ENCODE results near the gene NEK5.

NEK5 gene

DNA sequence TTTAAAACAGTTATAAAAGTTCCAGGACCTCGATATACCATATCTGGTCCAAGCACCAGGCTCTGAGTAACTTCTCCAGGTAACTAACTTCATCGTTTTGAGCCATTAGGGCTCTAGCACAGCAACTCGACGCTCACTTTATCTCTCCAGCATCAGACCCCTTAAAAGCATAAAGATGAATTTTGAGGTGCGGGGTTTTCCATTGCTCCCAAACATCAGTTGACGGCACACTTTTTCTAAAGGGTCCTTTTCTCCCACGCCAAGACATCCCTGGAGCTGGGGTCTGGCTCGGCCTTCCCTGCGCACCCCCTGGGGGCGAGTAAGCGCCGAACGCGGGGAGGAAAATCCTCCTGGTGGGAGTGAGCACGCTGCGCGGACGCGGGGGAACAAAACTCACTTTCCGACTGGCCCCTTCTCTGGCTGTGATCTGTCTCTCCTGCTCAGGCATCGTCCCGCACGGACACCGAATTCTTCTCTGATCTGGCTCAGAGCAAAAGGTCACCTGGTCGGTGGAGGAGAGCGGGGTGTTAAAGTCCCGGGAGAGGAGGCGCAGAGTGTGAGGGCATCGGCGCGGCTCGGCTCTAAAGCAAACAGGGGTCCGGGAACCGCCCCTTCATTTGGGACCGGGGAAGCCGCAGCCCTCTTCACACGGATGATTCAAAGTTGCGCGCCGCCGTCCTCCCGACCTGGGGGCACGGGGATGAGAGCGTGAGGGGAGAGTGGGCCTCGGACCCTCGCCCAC lies 117.8 kb downstream of the NEK5 start, which contains the start of gene ATP7B:
ATP7B (minus strand) TSS at position 561 of the 742 bp plus-strand sequence; CDS start at position 448, 113 bp downstream.
- no peak for DNase-seq (ENCODE audit: low read depth)
- H3K4me3 ChIP-seq (ENCODE audit: low read length), result peak within 1 kb of the TSS; percentile 97
- TF ChIP-seq, protein P1, sequence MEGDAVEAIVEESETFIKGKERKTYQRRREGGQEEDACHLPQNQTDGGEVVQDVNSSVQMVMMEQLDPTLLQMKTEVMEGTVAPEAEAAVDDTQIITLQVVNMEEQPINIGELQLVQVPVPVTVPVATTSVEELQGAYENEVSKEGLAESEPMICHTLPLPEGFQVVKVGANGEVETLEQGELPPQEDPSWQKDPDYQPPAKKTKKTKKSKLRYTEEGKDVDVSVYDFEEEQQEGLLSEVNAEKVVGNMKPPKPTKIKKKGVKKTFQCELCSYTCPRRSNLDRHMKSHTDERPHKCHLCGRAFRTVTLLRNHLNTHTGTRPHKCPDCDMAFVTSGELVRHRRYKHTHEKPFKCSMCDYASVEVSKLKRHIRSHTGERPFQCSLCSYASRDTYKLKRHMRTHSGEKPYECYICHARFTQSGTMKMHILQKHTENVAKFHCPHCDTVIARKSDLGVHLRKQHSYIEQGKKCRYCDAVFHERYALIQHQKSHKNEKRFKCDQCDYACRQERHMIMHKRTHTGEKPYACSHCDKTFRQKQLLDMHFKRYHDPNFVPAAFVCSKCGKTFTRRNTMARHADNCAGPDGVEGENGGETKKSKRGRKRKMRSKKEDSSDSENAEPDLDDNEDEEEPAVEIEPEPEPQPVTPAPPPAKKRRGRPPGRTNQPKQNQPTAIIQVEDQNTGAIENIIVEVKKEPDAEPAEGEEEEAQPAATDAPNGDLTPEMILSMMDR (conservative IDR thresholded peaks at IDR 0.05; ENCODE audit: low read length), result peak; percentile 25

GRCh38 chr13:52009946-52010345 lies 118.9 kb downstream of the NEK5 start:
- H3K4me3 ChIP-seq (ENCODE audit: low read length), result no peak overlapping the region
- TF ChIP-seq, protein P1 (conservative IDR thresholded peaks at IDR 0.05; ENCODE audit: low read length), result no peak
- no peak for DNase-seq (ENCODE audit: low read depth)

DNA sequence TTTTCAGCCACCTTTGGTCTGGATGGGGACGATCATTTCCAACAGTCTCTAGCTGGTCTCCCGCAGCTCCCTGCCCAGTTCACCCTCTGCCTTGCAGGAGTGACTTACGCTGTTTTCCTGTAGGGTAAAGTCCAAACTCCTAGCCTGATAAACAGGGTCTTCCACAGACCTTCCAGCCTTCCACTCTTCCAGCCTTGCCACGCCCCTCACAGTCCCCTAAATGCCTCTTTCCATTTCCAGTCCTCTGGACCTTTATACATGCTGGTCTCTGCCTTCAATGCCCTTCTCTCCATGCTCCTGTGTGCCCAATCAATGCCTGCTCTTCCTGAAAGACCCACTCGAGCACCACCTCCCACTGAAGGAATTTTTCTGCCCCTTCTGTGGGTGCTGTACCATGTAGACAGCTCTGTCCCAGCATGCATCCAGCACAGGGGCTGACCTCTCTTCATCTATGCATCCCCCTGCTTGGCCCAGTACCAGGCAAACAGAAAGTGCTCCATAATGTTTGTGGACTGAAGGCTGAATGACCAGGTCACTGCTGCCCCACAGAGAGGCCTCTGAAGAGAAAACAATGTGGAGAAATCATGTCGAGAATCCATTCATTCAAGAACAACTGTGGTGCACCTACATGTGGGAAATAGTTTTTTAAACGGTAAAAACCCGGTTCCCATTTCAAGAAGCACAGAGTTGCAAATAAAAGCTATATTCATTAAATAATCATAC lies 122.2 kb downstream of the NEK5 start:
- TF ChIP-seq, protein P1 (conservative IDR thresholded peaks at IDR 0.05; ENCODE audit: low read length), result no peak
- DNase-seq (ENCODE audit: low read depth), result no peak
- no peak overlapping the region for H3K4me3 ChIP-seq (ENCODE audit: low read length)

- no peak for DNase-seq (ENCODE audit: low read depth)
- no peak overlapping the region for H3K4me3 ChIP-seq (ENCODE audit: low read length)
- TF ChIP-seq, protein P1 (conservative IDR thresholded peaks at IDR 0.05; ENCODE audit: low read length), result no peak
These were observed 122.9 kb downstream of the NEK5 start for GRCh38 chr13:52005841-52006522.

DNA sequence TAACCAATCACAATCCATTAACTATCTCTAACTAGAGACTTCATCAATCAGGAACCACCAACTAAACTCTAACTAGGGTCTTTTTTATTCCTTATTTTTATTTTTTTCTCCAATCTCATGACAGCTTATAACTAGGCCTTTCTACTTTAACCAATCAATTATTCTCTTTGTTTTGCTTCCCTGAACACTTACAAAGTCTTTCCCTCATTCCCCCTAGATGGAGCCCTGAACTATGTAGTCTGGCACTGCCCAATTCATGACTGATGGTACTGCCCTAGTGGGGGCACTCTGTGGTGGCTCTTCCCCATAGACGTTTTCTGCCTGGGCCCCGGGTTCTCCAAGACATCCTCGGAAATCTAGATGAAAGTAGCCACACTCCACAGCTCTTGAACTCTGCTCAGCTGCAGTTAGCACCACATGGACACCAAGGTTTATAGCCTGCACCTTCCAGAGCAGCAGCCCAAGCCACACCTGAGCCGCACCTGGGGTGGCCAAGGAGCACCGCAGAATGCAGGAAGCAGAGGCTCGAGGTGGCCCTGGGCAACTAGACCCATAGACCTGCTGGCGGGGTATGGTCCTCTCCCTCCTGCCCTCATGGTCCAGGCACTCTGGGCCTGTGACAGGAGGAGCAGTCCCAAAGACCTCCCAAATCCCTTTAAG lies 124.2 kb downstream of the NEK5 start:
- TF ChIP-seq, protein P1 (conservative IDR thresholded peaks at IDR 0.05; ENCODE audit: low read length), result no peak
- DNase-seq (ENCODE audit: low read depth), result no peak
- no peak overlapping the region for H3K4me3 ChIP-seq (ENCODE audit: low read length)

- no peak for DNase-seq (ENCODE audit: low read depth)
- no peak overlapping the region for H3K4me3 ChIP-seq (ENCODE audit: low read length)
- TF ChIP-seq, protein P1 (conservative IDR thresholded peaks at IDR 0.05; ENCODE audit: low read length), result no peak
These were observed 125.3 kb downstream of the NEK5 start for GRCh38 chr13:52003541-52003940.
